ENCODE results near the gene SYNJ1. TPM values are rescaled to one million over a fixed set of nuclear protein-coding genes. Genes with fewer than 3 reads are reported as not detected.

SYNJ1 gene
- total and polyA plus RNA-seq, 9 of the 15 experiments (the other 6 are each of a cell fraction or from before 2014, with no cell fraction given) = 2.4 to 10.6 (median 5.6) TPM

DNA sequence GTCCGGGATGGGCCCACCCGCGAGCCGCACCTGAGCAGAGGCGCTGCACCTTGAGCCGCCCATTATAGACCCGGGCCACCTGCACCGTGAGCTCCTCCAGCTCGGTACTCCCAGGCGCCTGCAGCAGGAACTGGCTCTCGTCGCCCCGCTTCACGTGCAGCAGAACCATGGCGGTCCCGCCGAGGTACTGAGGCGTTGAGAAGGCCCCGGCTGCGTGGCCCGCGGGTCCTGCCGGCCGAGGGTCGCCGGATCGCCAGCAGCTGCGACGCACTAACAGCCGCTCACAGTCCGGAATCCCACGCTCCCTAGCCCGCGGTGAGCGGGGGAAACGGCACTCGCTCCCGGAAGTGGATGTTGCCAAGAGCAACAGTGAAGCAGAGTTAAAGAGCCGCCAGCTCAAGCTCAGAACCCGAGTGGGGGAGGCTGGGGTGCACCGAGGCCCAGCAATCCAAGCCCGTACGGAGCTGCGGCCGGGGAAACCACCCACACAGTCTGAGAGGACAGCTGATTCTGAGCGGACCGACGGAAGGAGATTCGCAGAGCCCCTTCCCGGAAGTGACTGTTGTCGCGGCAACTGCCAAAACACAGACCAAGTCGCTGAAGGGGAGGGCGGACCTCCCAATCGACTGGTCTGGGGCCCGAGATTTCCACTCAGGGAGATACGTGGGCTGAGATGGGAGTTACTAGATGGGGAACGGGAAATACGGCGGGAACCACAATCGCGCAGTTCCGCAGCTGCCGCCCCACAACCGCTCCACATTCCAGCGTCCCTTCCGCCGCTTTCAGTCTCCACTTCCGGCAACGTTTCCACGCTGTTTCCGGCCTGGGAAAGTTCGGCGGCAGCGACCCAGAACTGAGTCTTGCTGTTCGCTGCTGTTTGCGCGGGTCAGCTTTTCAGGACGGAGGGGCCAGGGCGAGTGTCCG is 115.5 kb downstream of the SYNJ1 start, which contains the start of gene CFAP298 (continued):
- TF ChIP-seq CHD4 (IDR thresholded peaks at IDR 0.05; ENCODE audit: insufficient read depth, insufficient replicate concordance, low read depth, low read length, poor library complexity, severe bottlenecking) (no peak), NR2C1 (IDR thresholded peaks at IDR 0.05) (peak; percentile 81), NR2C1 (tag; IDR thresholded peaks at IDR 0.05) (peak; percentile 76; the same call in 1 of the 2 replicates), ZFP30 (CRISPR knock-in tag; IDR thresholded peaks at IDR 0.05; ENCODE audit: borderline replicate concordance) (no peak), NCOR1 (IDR thresholded peaks at IDR 0.05) (peak; percentile 22; the same call in 1 of the 2 replicates), HCFC1 (IDR thresholded peaks at IDR 0.05; ENCODE audit: low read depth, low read length) (peak; percentile 77), ZNF431 (CRISPR knock-in tag; IDR thresholded peaks at IDR 0.05) (0 out of 2 replicates have a peak, but pooled peaks have one; percentile 43), ZBTB17 (CRISPR knock-in tag; IDR thresholded peaks at IDR 0.05) (no peak), ASH1L (IDR thresholded peaks at IDR 0.05; ENCODE audit: borderline replicate concordance, low read depth, partially characterized antibody) (peak; percentile 68), MTA1 (IDR thresholded peaks at IDR 0.05; ENCODE audit: borderline replicate concordance) (peak; percentile 27; the same call in 1 of the 2 replicates), HNRNPLL (IDR thresholded peaks at IDR 0.05; ENCODE audit: low read depth, low read length, poor library complexity, severe bottlenecking) (peak; percentile 93), GTF2F1 (IDR thresholded peaks at IDR 0.05; ENCODE audit: low read depth, low read length) (no peak), JUNB (CRISPR knock-in tag; conservative IDR thresholded peaks at IDR 0.05) (no peak), HLTF (IDR thresholded peaks at IDR 0.05) (peak; percentile 68; the same call in 1 of the 2 replicates), HDAC1 (IDR thresholded peaks at IDR 0.05) (peak; percentile 41 to 99; a peak in 3 of 4 replicates), JUND (IDR thresholded peaks at IDR 0.05; ENCODE audit: borderline replicate concordance, low read depth, low read length) (peak; percentile 45), JUND (tag; IDR thresholded peaks at IDR 0.05; ENCODE audit: borderline replicate concordance, low read depth, low read length) (peak; percentile 73; the same call in 1 of the 3 replicates)
- TF ChIP-seq, protein P1, sequence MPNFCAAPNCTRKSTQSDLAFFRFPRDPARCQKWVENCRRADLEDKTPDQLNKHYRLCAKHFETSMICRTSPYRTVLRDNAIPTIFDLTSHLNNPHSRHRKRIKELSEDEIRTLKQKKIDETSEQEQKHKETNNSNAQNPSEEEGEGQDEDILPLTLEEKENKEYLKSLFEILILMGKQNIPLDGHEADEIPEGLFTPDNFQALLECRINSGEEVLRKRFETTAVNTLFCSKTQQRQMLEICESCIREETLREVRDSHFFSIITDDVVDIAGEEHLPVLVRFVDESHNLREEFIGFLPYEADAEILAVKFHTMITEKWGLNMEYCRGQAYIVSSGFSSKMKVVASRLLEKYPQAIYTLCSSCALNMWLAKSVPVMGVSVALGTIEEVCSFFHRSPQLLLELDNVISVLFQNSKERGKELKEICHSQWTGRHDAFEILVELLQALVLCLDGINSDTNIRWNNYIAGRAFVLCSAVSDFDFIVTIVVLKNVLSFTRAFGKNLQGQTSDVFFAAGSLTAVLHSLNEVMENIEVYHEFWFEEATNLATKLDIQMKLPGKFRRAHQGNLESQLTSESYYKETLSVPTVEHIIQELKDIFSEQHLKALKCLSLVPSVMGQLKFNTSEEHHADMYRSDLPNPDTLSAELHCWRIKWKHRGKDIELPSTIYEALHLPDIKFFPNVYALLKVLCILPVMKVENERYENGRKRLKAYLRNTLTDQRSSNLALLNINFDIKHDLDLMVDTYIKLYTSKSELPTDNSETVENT (CRISPR knock-in tag; IDR thresholded peaks at IDR 0.05) = peak; percentile 19; the same call in 1 of the 2 replicates
- TF ChIP-seq, protein P2, sequence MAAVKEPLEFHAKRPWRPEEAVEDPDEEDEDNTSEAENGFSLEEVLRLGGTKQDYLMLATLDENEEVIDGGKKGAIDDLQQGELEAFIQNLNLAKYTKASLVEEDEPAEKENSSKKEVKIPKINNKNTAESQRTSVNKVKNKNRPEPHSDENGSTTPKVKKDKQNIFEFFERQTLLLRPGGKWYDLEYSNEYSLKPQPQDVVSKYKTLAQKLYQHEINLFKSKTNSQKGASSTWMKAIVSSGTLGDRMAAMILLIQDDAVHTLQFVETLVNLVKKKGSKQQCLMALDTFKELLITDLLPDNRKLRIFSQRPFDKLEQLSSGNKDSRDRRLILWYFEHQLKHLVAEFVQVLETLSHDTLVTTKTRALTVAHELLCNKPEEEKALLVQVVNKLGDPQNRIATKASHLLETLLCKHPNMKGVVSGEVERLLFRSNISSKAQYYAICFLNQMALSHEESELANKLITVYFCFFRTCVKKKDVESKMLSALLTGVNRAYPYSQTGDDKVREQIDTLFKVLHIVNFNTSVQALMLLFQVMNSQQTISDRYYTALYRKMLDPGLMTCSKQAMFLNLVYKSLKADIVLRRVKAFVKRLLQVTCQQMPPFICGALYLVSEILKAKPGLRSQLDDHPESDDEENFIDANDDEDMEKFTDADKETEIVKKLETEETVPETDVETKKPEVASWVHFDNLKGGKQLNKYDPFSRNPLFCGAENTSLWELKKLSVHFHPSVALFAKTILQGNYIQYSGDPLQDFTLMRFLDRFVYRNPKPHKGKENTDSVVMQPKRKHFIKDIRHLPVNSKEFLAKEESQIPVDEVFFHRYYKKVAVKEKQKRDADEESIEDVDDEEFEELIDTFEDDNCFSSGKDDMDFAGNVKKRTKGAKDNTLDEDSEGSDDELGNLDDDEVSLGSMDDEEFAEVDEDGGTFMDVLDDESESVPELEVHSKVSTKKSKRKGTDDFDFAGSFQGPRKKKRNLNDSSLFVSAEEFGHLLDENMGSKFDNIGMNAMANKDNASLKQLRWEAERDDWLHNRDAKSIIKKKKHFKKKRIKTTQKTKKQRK (IDR thresholded peaks at IDR 0.05; ENCODE audit: borderline replicate concordance, low read depth, low read length) = no peak
- TF ChIP-seq, protein P3, sequence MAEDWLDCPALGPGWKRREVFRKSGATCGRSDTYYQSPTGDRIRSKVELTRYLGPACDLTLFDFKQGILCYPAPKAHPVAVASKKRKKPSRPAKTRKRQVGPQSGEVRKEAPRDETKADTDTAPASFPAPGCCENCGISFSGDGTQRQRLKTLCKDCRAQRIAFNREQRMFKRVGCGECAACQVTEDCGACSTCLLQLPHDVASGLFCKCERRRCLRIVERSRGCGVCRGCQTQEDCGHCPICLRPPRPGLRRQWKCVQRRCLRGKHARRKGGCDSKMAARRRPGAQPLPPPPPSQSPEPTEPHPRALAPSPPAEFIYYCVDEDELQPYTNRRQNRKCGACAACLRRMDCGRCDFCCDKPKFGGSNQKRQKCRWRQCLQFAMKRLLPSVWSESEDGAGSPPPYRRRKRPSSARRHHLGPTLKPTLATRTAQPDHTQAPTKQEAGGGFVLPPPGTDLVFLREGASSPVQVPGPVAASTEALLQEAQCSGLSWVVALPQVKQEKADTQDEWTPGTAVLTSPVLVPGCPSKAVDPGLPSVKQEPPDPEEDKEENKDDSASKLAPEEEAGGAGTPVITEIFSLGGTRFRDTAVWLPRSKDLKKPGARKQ (CRISPR knock-in tag; IDR thresholded peaks at IDR 0.05) = no peak

Measured in K562 (cell line).